Activated CD8-positive, alpha-beta memory T cell treated with anti-CD3 and anti-CD28 coated beads, Interleukin-2, amount 50 U/mL, for 1 hour (primary cell): ENCODE measurements around the gene DNASE1L2.

Experiments used
- DNase-seq: peaks from one replicate; pipeline ENCODE4 v3.0.0-alpha.2; 2020; ENCODE audit errors: extremely low read depth

The DNASE1L2 gene

GRCh38 chr16:2286550-2286949 is 50.3 kb downstream of the DNASE1L2 start:
- DNase-seq = no peak

- no peak for DNase-seq
Observed at GRCh38 chr16:2287916-2288547, 51.8 kb downstream of the DNASE1L2 start.
